ENCODE measurements around the gene INSM1.

The INSM1 gene

GRCh38 chr20:20362774-20363433 is 5.0 kb upstream of the INSM1 start:
- DNase-seq (ENCODE audit: low read depth in 2 of 2) = no peak

DNA sequence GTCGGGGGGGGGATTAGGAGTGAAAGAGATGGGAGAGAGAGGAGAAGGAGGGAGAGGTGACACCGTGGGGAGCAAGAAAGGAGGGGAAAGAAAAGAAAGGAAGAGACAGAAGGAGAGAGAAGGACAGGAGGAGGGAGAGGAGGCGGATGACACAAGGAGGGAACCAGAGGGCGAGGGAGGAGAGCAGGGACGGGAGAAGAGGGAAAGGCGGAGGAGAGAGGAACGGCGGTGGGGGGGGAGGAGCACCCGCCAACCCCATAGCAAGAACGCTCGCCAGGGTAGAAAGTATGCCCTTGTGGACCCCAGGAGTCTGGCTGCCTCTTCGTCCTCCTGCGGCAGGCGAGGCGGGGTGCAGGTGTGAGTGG is 4.5 kb upstream of the INSM1 start:
- DNase-seq (ENCODE audit: low read depth in 2 of 2) = no peak

DNA sequence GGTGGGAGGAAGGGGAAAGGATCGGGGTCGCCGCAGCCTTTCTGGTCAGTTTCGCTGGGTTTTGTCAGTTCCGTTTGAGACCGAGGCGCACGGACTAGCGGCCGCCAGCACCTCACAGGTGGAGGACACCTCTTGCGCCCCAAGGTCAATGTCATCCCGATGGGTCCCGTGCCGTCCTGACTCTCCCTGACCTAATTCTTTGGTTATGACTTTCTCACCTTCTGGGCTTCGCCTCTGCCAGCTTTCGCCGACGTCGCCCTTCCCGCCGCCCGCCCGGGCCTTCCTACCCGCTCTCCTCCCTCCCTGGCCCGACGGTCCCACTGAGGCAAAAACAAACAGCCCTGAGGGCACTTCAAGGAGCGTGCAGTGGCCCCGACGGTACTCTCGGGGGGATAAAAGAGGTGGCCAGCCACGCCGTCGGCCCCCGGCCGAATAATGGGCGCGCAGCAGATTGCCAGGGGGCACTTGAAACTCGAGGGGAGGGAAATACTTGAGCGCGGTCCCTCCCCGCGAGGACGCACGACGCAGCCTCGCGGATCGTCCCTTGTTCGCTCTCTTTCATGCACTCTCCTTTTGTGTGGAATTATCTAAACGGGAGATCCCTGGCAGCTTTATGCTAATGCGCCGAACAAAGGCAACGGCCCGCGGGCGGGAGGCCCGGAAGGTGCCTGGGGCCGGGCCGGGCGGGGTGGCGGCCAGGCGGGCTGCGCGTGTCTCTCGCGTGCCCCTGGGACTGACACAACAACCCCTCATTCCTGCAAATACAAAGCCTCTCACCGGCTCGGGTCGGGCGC is 3.9 kb upstream of the INSM1 start:
- DNase-seq (ENCODE audit: low read depth in 2 of 2) = no peak

DNA sequence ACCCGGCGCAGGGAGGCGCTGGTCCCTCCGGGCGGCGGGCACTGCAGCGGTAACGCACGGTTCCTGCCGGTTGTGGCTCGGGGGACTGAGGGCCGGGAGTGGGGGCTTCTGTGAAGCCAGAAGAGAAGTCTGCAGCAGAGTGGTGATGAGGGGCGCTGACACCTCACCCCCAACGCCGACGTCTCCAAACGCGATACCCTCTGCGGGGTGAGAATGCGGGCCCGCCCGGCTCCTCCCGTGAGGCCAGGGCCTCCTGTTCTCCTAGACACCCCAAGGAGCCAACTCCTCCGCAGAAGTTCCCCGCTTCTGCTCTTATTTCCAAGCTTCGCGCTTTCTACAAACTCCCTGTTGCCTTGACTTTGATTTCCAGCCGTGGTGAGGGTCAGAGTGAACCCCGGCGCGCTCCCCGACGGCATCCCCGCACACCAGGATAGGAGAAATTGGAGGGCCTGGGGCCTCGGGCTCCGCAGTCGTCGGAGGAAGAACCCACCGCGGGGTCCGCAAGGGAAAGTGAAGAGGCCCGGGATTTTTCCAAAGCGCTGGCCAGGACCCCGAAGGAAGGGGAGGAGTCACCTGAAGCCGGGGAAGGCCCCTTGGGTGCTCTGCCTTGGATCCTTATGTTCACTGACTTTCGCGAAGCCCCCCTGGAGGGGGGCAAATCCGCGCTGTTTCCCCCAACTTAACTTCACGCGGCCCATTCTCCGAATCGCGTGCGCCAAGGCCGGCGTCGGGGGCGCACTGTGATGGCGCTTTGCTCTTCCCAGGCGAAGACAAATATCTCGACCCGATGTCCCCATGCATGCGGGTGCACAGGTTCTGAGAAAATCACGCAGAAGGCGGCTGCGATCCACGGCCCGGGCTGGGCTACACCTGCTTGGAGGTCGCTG is 3.1 kb upstream of the INSM1 start:
- no peak for DNase-seq (ENCODE audit: low read depth in 2 of 2)

GRCh38 chr20:20365480-20366161 is 2.3 kb upstream of the INSM1 start:
- no peak for DNase-seq (ENCODE audit: low read depth in 2 of 2)

DNA sequence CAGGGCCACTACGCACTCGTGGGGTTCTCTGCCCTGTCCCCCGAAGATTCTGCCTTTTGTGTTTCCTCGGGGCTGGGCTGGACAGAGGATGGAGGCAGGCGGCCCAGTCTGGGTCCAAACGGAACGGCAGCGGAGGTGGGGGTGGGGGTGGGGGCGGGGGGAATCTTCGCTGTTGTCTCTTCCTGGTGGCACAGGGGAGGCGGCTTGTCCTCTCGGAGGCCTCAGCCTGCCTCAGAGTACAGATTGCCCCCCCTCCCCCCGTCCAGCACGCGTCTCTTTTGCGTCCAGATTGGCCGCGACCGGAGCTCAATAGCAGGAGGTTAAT is 1.4 kb upstream of the INSM1 start:
- DNase-seq (ENCODE audit: low read depth in 2 of 2) = no peak

GRCh38 chr20:20366876-20367574 is 879 bp upstream of the INSM1 start:
- no peak for DNase-seq (ENCODE audit: low read depth in 2 of 2)

GRCh38 chr20:20368418-20369249 is 730 bp downstream of the INSM1 start:
- no peak for DNase-seq (ENCODE audit: low read depth in 2 of 2)

DNA sequence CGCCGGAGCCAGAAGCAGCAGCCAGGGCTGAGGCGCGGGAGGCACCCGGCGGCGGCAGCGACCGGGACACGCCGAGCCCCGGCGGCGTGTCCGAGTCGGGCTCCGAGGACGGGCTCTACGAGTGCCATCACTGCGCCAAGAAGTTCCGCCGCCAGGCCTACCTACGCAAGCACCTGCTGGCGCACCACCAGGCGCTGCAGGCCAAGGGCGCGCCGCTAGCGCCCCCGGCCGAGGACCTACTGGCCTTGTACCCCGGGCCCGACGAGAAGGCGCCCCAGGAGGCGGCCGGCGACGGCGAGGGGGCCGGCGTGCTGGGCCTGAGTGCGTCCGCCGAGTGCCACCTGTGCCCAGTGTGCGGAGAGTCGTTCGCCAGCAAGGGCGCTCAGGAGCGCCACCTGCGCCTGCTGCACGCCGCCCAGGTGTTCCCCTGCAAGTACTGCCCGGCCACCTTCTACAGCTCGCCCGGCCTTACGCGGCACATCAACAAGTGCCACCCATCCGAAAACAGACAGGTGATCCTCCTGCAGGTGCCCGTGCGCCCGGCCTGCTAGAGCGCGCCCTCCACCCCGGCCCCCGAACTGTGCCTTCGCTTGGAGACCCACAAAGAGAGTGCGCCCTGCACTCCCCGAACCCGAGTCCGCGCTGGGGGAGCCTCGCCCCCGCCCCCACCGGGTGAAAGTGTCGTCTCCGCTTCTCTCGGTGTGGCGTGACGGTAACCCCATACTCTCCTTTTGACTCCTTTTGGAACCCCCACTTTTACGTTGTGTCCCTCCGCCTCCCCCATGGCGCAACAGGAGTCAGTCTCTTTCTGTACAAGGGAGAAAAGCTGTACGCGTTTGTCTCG is 1.6 kb downstream of the INSM1 start:
- DNase-seq (ENCODE audit: low read depth in 2 of 2) = no peak

- no peak for DNase-seq (ENCODE audit: low read depth in 2 of 2)
Measured at GRCh38 chr20:20370094-20370575, 2.2 kb downstream of the INSM1 start.

GRCh38 chr20:20371083-20371482 is 3.2 kb downstream of the INSM1 start:
- DNase-seq (ENCODE audit: low read depth in 2 of 2) = no peak

DNA sequence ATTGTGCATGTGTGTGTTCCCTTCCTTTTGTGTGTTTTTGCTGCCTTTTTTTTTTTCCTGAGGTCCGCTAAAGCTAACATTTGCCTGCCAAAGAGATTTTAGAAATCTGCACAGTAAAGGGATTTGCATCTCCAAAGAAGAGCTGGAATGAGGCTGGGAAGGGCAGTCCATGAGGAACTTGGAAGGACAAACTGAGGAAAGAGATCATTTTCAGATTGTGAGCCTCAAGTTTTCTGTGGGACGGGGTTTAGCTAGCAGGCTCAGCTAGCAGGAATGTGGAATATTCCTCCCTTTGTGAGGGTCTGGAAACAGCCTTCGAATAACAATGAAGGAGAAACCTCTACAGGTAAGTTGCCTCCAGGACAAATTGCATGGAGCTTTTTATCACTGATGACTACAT is 3.8 kb downstream of the INSM1 start:
- no peak for DNase-seq (ENCODE audit: low read depth in 2 of 2)

- no peak for DNase-seq (ENCODE audit: low read depth in 2 of 2)
Measured at GRCh38 chr20:20373091-20373571, 5.2 kb downstream of the INSM1 start.

DNA sequence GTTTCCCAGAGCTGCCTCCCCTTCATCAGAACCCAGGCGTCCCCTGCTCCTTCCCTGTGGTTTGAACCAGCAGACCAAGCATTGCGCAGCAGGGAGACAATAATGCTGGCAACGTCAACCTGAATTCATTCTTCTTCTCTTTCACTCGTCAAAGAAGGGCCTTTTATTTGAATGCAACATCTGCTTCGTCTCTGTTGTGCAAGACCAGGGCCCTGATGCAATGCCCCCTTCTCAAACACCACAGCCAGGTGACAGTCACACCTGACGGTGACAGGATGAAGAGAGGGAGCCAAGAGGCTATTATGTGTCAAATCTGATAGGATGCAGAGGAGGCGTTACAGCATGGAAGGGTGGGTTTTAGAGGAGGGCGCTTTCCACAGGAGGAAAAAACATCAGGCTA is 8.0 kb downstream of the INSM1 start:
- no peak for DNase-seq (ENCODE audit: low read depth in 2 of 2)

DNA sequence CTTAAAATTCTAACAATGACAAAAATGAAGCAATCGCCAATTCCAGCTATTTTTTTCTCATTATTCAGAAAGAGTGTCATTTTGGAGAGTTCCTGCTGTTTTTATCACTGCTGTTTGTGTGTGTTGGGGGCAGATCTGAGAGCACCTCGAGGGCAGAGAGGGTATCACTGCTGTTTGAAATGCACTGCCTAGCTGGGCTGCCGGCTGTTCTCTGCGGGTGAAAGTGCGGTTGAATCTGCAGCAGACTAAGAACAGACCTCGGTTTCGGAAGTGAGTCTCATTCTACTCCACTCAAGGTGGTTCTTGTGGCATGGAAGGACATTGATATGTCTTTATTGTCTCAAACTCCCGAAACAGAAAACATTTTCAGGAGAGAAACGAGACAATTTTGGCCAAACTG is 18.3 kb downstream of the INSM1 start:
- DNase-seq (ENCODE audit: low read depth in 2 of 2) = no peak

DNA sequence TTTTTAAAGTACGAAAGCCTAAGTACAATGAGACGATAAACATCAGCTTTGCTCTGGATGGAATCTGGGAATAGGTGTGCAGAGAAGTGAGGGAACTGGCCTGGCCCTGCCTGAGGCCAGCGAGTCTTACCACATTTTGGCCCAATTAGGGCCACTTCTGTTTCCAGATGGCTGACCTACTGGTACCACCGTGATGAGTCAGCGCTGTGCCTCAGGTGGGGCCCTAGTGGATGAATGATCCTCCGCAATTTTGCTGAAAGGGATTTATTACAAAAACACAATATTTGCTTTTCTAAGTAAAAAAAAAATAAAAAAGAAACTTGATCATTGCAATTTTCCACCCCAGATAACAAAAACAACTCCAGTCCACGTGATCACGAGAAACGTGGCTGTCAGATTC is 22.5 kb downstream of the INSM1 start:
- no peak for DNase-seq (ENCODE audit: low read depth in 2 of 2)

DNA sequence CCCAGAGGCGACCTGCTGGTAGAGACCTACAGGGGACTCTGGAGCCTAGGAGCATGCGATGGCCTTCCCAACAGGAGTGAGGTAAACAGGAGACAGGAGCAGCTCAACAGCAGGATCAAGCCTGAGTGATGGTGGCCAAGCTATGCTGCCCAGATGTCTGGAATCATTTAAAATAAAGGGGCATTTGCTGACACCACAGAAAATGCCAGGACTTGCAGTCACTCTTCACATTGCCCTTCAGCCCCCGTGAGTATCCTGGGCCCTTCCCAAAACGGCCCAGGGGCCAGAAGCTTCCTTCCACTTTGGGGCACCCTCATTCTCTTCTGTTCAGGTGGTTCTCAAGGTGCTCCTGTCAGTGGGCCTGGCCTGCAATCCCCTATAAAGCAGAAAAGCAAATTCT is 23.2 kb downstream of the INSM1 start:
- DNase-seq (ENCODE audit: low read depth in 2 of 2) = no peak

DNA sequence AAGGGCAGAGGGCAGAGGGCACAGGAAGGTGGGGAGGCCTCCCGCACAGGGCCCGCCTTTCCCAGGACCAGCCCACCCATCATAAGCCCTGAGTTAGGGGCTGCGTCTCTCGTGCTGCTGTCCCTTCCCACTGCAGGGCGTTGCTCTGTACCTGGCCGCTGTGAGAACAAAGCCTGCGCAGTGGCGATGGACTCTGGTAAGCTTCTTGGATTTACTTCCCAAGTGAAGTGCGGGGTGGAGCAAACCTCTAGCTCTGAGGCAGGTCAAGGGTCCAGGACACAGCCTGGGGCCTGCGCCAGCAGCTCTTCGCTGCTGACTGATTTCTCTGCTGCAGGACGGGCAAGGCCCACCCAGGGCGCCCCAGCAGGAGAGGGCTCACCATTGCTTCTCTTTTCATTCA is 23.9 kb downstream of the INSM1 start:
- no peak for DNase-seq (ENCODE audit: low read depth in 2 of 2)
